D721Med (cell line): ENCODE results near the gene DCXR.

Source experiments
- DNase-seq: peaks from one replicate; pipeline ENCODE4 v3.0.0; 2011; ENCODE audit warnings: low spot score; ENCODE audit not compliant: insufficient read length
- FAIRE-seq: peaks from 2 replicates; lab custom pipeline; 2011; peaks lifted over from hg19 to GRCh38; lab: Jason Lieb, UNC
- TF ChIP-seq, protein P1 (sequence below): IDR thresholded peaks from 2 replicates; pipeline ENCODE4 v1.5.1; 2012; ENCODE audit warnings: mild to moderate bottlenecking, control low read depth; ENCODE audit not compliant: insufficient read depth; ENCODE audit errors: missing control alignments

The DCXR gene

DNA sequence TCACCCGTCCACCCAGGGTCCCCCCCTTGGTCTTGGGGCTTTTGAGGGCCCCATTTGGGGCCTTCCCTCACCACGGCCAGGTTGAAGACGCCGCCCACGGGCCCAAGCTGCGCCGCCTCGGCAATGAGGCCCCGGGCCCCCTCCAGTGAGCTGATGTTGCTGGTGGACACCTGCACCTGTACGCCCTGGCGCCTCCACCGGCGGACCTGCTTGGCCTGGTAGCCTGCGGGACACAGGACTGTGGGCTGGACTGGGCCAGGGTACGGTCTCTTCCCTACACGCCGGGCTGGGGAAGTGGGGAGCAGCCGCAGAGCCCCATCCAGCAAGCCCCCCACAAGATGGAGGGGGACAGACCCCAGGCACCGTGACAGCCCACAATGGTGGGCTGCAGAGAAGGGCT, 45.0 kb upstream of the DCXR start:
- DNase-seq (no peak), FAIRE-seq (no peak)
- TF ChIP-seq, protein P1, sequence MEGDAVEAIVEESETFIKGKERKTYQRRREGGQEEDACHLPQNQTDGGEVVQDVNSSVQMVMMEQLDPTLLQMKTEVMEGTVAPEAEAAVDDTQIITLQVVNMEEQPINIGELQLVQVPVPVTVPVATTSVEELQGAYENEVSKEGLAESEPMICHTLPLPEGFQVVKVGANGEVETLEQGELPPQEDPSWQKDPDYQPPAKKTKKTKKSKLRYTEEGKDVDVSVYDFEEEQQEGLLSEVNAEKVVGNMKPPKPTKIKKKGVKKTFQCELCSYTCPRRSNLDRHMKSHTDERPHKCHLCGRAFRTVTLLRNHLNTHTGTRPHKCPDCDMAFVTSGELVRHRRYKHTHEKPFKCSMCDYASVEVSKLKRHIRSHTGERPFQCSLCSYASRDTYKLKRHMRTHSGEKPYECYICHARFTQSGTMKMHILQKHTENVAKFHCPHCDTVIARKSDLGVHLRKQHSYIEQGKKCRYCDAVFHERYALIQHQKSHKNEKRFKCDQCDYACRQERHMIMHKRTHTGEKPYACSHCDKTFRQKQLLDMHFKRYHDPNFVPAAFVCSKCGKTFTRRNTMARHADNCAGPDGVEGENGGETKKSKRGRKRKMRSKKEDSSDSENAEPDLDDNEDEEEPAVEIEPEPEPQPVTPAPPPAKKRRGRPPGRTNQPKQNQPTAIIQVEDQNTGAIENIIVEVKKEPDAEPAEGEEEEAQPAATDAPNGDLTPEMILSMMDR: no peak

DNA sequence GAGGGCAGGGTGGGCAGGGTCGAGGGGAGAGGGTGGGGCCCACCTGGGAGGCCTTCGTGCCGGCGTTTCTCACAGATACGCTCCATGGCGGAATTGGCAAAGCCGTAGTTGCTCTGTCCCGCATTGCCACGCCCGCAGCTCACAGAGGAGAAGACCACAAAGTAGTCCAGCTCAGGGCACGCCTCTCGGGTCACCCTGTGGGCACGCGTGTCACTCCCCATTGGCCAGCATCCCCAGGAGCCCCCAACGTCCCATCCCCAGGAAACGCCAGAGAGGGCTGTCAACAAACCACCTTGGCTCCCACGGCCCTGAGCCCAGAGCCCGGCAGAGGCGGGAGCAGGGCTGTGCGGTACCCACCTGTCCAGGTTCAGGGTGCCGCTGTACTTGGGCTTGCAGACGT, 44.5 kb upstream of the DCXR start:
- TF ChIP-seq, protein P1: no peak
- DNase-seq (no peak), FAIRE-seq (no peak)

DNA sequence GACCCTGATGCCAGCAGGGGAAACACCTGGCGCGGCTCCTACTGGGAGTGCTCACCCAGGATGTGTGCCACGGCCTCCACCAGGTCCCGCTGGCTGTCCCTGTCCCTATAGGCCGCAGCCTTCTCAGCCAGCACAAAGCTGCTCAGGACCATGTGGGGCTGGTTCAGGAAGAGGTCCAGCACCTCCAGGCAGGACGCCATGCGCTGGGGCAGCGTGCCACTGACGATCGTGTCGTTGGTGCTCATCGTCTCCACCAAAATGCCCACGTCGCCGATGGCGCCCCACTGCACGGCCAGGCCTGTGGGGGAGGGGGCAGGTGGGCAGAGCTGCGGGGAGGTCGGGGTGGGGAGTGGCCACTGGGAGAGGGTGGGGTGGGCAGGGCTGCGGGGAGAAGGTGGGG, 44.0 kb upstream of the DCXR start:
- TF ChIP-seq, protein P1: no peak
- FAIRE-seq (no peak), DNase-seq (no peak)

DNA sequence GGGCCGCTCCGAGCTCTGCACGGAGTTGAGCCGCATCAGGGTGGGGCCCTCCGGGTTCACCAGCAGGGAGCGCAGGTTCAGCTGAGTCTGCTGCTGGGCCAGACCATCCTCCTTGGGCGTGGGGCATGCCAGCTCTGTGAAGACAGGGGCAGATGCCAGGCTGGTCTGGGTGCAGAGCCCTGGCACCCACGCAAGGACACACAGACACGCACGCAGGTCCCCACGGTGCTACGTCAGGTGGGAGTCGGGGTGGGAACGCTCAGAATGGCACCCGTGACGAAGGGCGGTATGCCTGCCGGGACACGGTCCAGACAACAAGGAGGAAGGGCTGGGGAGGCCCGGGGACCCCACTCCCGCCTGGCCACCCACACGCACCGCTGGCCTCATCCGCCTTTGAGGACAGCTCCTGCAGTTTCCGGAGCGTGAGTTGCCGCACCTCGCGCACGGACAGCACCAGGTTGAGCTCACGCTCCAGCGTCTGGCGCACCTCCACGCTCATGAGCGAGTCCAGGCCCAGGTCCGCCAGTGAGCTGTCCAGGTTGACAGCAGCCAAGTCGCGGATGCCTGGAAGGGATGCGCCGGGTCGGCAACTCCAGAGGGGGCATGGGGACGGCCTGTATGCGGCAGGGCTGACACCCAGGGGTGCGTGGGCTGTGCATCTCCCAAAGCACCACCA, 43.4 kb upstream of the DCXR start:
- TF ChIP-seq, protein P1: no peak
- DNase-seq (no peak), FAIRE-seq (no peak)

DNA sequence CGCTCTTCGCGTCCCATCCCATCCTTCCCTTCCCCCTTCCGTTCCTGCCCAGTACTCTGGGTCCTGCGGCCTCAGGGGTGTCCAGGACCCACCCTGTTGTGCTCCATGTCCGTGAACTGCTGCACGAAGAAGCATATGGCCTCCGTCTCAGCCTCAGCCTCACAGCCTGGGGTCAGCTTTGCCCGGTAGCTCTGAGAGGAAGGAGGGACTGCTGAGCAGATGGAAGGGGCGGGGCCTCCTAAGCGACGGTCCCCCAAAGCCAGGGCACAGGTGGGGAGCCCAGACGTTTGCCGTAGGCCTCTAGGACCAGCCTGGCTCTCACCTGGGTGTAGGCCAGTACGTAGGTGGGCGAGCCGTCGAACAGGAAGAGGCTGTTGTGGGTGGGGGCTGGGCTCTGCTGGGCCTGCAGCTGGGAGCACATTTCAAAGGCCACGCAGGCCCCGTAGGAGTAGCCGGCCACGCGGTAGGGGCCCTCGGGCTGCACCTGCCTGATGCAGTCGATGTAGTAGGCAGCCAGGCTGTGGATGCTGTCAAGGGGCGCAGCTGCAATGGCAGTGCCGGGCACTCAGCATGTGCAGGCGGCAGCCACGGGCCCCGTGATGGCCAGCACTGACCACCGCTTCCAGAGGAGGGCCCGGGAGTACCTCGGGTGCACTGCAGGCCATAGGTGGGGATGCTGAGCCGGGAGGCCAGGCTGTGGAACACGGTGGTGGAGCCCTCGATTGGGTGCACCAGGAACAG, 42.7 kb upstream of the DCXR start:
- FAIRE-seq (no peak), DNase-seq (no peak)
- TF ChIP-seq, protein P1: no peak

DNA sequence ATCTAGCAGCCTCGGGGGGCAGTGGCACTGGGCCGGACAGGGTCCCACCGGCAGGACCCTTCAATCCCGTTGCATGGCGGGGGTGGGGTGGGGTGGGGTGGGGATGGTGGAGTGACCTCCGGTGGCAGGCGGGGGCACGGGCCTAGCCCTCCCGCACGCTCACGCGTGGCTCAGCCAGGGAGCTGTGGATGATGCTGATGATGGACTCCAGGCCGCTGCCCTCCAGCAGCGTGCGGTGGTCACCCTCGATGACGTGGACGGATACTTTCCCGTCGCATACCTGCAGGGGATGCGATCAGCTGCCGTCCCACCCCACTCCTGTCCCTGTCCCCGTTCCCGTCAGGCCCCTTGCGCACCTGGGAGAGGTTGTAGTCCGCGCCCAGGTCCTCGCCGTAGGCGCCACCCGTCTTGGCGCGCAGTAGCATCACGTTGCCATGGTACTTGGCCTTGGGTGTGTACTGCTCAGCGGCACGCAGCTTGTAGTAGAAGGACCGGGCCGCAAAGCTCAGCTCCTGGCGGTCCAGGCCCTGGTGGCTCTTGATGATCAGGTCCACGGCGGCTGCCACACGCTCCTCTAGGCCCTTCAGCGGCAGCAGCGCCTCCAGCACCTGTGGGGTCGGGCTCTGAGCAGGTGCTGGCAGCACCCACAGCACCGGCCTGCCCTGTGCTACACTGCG, 41.6 kb upstream of the DCXR start:
- FAIRE-seq: no peak
- TF ChIP-seq, protein P1: no peak
- no peak for DNase-seq
